HepG2 (cell line): ENCODE results near the gene KRT34.

Experiments used
- ARID3A ChIP-seq: IDR thresholded peaks from 2 replicates; pipeline ENCODE4 v1.6.1; 2012; ENCODE audit warnings: low read depth, low read length, improper control_type of control experiment
- CTCF ChIP-seq: sonication (generic); formaldehyde crosslinking; IDR thresholded peaks from 2 replicates; pipeline ENCODE4 v1.5.0; 2020; ENCODE audit warnings: mild to moderate bottlenecking, missing genetic modification reagents, moderate library complexity
- JUN ChIP-seq: sonication (generic); formaldehyde crosslinking; IDR thresholded peaks from 2 replicates; pipeline ENCODE4 v1.4.0; 2020; ENCODE audit warnings: mild to moderate bottlenecking, missing genetic modification reagents
- POLR2A ChIP-seq, 2 experiments: IDR thresholded peaks; 2 replicates each; pipeline ENCODE4 v1.6.1; 2011; ENCODE audit warnings: low read depth in 2 of 2, low read length in 2 of 2, mild to moderate bottlenecking in 1 of 2, moderate library complexity in 1 of 2; ENCODE audit not compliant: insufficient read depth in 1 of 2
- POLR2AphosphoS5 ChIP-seq: IDR thresholded peaks from 2 replicates; pipeline ENCODE4 v1.6.1; 2012; ENCODE audit warnings: low read depth, low read length
- SRF ChIP-seq: IDR thresholded peaks from 2 replicates; pipeline ENCODE4 v1.6.1; 2011; ENCODE audit warnings: mild to moderate bottlenecking, low read depth, low read length, moderate library complexity
- TFAP4 ChIP-seq: sonication (generic); IDR thresholded peaks from 2 replicates; pipeline ENCODE4 v1.6.1; 2016; ENCODE audit warnings: low read depth, borderline replicate concordance

GRCh38 chr17:41411072-41411840 is 29.1 kb upstream of the KRT34 start:
- TF ChIP-seq CTCF (no peak), JUN (CRISPR knock-in tag) (no peak), SRF (no peak), POLR2A (IDR thresholded peaks at IDR 0.05; ENCODE audit: insufficient read depth in 1 of 2, low read depth in 2 of 2, low read length in 2 of 2) (no peak), TFAP4 (no peak), ARID3A (no peak), POLR2AphosphoS5 (no peak)
